SK-N-SH (cell line): ENCODE data around the gene CR1. TPM values are rescaled to one million over a fixed set of nuclear protein-coding genes. Genes with fewer than 3 reads are reported as not detected.
"Not testable (repeated sequence)": the region's sequence is repeated elsewhere in the genome, so short reads cannot be mapped to it uniquely, and the experiment has no call there.

Experiments
- CTCF ChIA-PET: fragments of 300-600, 350-600 bp; formaldehyde crosslinking; extraction: SDS; loops from one replicate; lab custom pipeline; 2021; lab: Yijun Ruan, JAX
- POLR2A ChIA-PET: fragments of 350-600 bp; sonication (Branson Sonifier 250); formaldehyde crosslinking; extraction: SDS; loops from one replicate; lab custom pipeline; 2020; ENCODE audit warnings: antibody characterized with exemption, inconsistent platforms; lab: Yijun Ruan, JAX
- DNase-seq: peaks from one replicate; pipeline ENCODE4 v3.0.0; 2012
- H2AFZ ChIP-seq: fragments of 200-600 bp; sonication (generic); 2 replicates; pipeline ENCODE4 v1.8.1; 2016; ENCODE audit warnings: antibody characterized with exemption, mild to moderate bottlenecking, low read depth
- H3F3A ChIP-seq: fragments of 200-600 bp; sonication (generic); replicated peaks from 2 replicates; pipeline ENCODE3; 2016; ENCODE audit warnings: antibody characterized with exemption, mild to moderate bottlenecking; ENCODE audit not compliant: insufficient read depth
- H3K27ac ChIP-seq, 2 experiments: fragments of 200-500 bp in 1 of 2; fragments of 200-600 bp in 1 of 2; sonication (Bioruptor generic) in 1 of 2; sonication (generic), shearing (Covaris generic) in 1 of 2; 2 replicates each; pipeline versions ENCODE4 v1.5.1 to v1.6.1; 2014 to 2016; ENCODE audit warnings: low read depth in 2 of 2, inconsistent platforms in 1 of 2, low read length in 1 of 2, mild to moderate bottlenecking in 1 of 2, mixed read lengths in 1 of 2
- H3K27me3 ChIP-seq: fragments of 200-600 bp; sonication (generic), shearing (Covaris generic); 2 replicates; pipeline ENCODE4 v1.6.1; 2016; ENCODE audit warnings: mixed run types; ENCODE audit not compliant: insufficient read depth
- H3K36me3 ChIP-seq, 2 experiments: fragments of 200-500 bp in 1 of 2; fragments of 200-600 bp in 1 of 2; sonication (Bioruptor generic) in 1 of 2; sonication (generic) in 1 of 2; replicated peaks in 1 of 2; 2 replicates each; pipeline versions ENCODE3 to v1.5.1; 2014 to 2016; ENCODE audit warnings: low read length in 1 of 2, mild to moderate bottlenecking in 1 of 2; ENCODE audit not compliant: insufficient read depth in 2 of 2, control insufficient read depth in 1 of 2
- H3K4me1 ChIP-seq, 2 experiments: fragments of 200-500 bp in 1 of 2; fragments of 200-600 bp in 1 of 2; sonication (Bioruptor generic) in 1 of 2; sonication (generic), shearing (Covaris generic) in 1 of 2; 2 replicates each; pipeline versions ENCODE4 v1.5.1 to v1.6.1; 2014 to 2016; ENCODE audit warnings: low read depth in 1 of 2, low read length in 1 of 2, mixed run types in 1 of 2; ENCODE audit not compliant: insufficient read depth in 2 of 2, control insufficient read depth in 1 of 2
- H3K4me2 ChIP-seq: fragments of 200-600 bp; sonication (generic), shearing (Covaris generic); 2 replicates; pipeline ENCODE4 v1.6.1; 2017; ENCODE audit warnings: mixed run types
- H3K4me3 ChIP-seq, 2 experiments: fragments of 200-500 bp in 1 of 2; fragments of 200-600 bp in 1 of 2; sonication (Bioruptor generic) in 1 of 2; sonication (generic), shearing (Covaris generic) in 1 of 2; 2 replicates each; pipeline versions ENCODE4 v1.5.1 to v1.8.1; 2014 to 2016; ENCODE audit warnings: low read depth in 2 of 2, inconsistent platforms in 1 of 2, low read length in 1 of 2, mild to moderate bottlenecking in 1 of 2, mixed read lengths in 1 of 2, moderate library complexity in 1 of 2
- H3K79me2 ChIP-seq: fragments of 200-600 bp; sonication (generic); 2 replicates; pipeline ENCODE4 v1.8.1; 2017; ENCODE audit warnings: mild to moderate bottlenecking; ENCODE audit not compliant: insufficient read depth
- H3K9ac ChIP-seq: fragments of 200-600 bp; sonication (generic); 2 replicates; pipeline ENCODE4 v1.6.1; 2017; ENCODE audit warnings: mixed run types
- H3K9me2 ChIP-seq: fragments of 200-600 bp; sonication (generic); 2 replicates; pipeline ENCODE4 v1.6.1; 2017; ENCODE audit warnings: mixed run types
- H3K9me3 ChIP-seq: fragments of 200-600 bp; sonication (generic); 2 replicates; pipeline ENCODE4 v1.6.1; 2017; ENCODE audit warnings: mixed run types, mild to moderate bottlenecking, moderate library complexity
- H4K20me1 ChIP-seq: fragments of 200-600 bp; sonication (generic); 2 replicates; pipeline ENCODE4 v1.6.1; 2017; ENCODE audit warnings: mild to moderate bottlenecking, mixed run types; ENCODE audit not compliant: insufficient read depth
- ELF1 ChIP-seq: IDR thresholded peaks from 2 replicates; pipeline ENCODE4 v1.4.0; 2012
- EP300 ChIP-seq, 2 experiments: IDR thresholded peaks; 2 replicates each; pipeline versions ENCODE4 v1.4.0 to v1.6.1; 2012; ENCODE audit warnings: borderline replicate concordance in 1 of 2, low read depth in 1 of 2, low read length in 1 of 2
- EZH2phosphoT487 ChIP-seq: fragments of 200-600 bp; sonication (generic); IDR thresholded peaks from 2 replicates; pipeline ENCODE4 v1.6.1; 2017; ENCODE audit warnings: low read depth, mixed run types, mild to moderate bottlenecking, antibody characterized with exemption, moderate library complexity, borderline replicate concordance
- FOSL2 ChIP-seq: IDR thresholded peaks from 2 replicates; pipeline ENCODE4 v1.4.0; 2012; ENCODE audit warnings: low read depth, mild to moderate bottlenecking, moderate library complexity, borderline replicate concordance
- FOXJ3 ChIP-seq: sonication (generic); formaldehyde crosslinking; IDR thresholded peaks from 2 replicates; pipeline ENCODE4 v1.5.1; 2020; ENCODE audit warnings: mild to moderate bottlenecking, missing genetic modification reagents
- JUND ChIP-seq: IDR thresholded peaks from 2 replicates; pipeline ENCODE4 v1.4.0; 2012
- MEF2A ChIP-seq: IDR thresholded peaks from 2 replicates; pipeline ENCODE4 v1.4.0; 2012; ENCODE audit warnings: low read depth, borderline replicate concordance
- MXI1 ChIP-seq: IDR thresholded peaks from 2 replicates; pipeline ENCODE4 v1.6.1; 2012; ENCODE audit warnings: mild to moderate bottlenecking, low read depth, low read length, improper control_type of control experiment
- NFIC ChIP-seq: IDR thresholded peaks from 2 replicates; pipeline ENCODE4 v1.4.0; 2012; ENCODE audit warnings: borderline replicate concordance
- RCOR1 ChIP-seq: fragments of 150-350 bp; IDR thresholded peaks from 2 replicates; pipeline ENCODE4 v1.6.1; 2017; ENCODE audit warnings: antibody characterized with exemption, low read length
- RFX5 ChIP-seq: IDR thresholded peaks from 2 replicates; pipeline ENCODE4 v1.6.1; 2012; ENCODE audit warnings: mild to moderate bottlenecking, improper control_type of control experiment, low read length
- RXRA ChIP-seq: IDR thresholded peaks from 2 replicates; pipeline ENCODE4 v1.4.0; 2012; ENCODE audit warnings: low read depth, mild to moderate bottlenecking, borderline replicate concordance
- SIN3A ChIP-seq: IDR thresholded peaks from 2 replicates; pipeline ENCODE4 v1.6.1; 2012; ENCODE audit warnings: low read depth, mild to moderate bottlenecking, low read length, moderate library complexity, borderline replicate concordance
- SMC3 ChIP-seq: IDR thresholded peaks from 2 replicates; pipeline ENCODE4 v1.6.1; 2012; ENCODE audit warnings: low read depth, low read length, improper control_type of control experiment
- YY1 ChIP-seq: IDR thresholded peaks from 2 replicates; pipeline ENCODE4 v1.4.0; 2012; ENCODE audit warnings: low read depth, mild to moderate bottlenecking
- WGBS: methylation state at CpG from one replicate; pipeline ENCODE4 v1.1.6; 2017; ENCODE audit warnings: low lambda C conversion rate; 5-methylcytosine and 5-hydroxymethylcytosine counted together
- polyA plus RNA-seq, 3 experiments: library from polyadenylated mRNA; depleted of rRNA; stranded (reverse); fragments of >200 nt; gene quantifications; 2 replicates each; pipeline ENCODE4 v1.2.3, GENCODE V29; 2012
- TF ChIP-seq, protein P1 (sequence below): IDR thresholded peaks from 2 replicates; pipeline ENCODE4 v1.4.0; 2012; ENCODE audit warnings: low read depth, borderline replicate concordance
- TF ChIP-seq, protein P2 (sequence below): fragments of 150-350 bp; IDR thresholded peaks from 2 replicates; pipeline ENCODE4 v1.6.1; 2016; ENCODE audit warnings: mild to moderate bottlenecking, low read depth, low read length

The CR1 gene
- polyA plus RNA-seq, 1 of the 3 experiments (the other 2 are of a cell fraction), result not detected

DNA sequence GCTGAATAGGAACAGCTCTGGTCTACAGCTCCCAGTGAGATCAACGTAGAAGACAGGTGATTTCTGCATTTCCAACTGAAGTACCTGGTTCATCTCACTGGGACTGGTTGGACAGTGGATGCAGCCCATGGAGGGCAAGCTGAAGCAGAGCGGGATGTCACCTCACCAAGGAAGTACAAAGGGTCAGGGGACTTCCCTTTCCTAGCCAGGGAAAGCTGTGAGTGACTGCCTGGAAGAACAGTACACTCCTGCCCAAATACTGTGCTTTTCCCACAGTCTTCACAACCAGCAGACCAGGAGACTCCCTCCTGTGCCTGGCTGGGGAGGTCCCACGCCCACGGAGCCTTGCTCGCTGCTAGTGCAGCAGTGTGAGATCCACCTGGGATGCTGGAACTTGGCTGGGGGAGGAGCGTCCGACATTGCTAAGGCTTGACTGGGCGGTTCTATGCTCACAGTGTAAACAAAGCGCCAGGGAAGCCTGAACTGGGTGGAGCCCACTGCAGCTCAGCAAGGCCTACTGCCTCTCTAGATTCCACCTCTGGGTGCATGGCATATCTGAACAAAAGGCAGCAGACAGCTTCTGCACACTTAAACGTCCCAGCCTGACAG, 163.7 kb downstream of the CR1 start:
- peaks cover 20% of the 10 kb centered on the region; the same call in 1 of the 2 replicates for H3K27me3 ChIP-seq
- H4K20me1 ChIP-seq, result no peaks in the 10 kb centered on the region
- ChIA-PET CTCF (interaction anchor here (1.6 kb wide), 1 partner anchor 39 kb away, joined by 6 read pairs; no protein-coding TSS in a partner anchor), POLR2A (no interaction called here)
- H3K4me3 ChIP-seq, result no peak overlapping the region
- no peaks in the 10 kb centered on the region for H3K9me3 ChIP-seq
- no peaks in the 10 kb centered on the region for H3K36me3 ChIP-seq
- H3K27ac ChIP-seq, result no peak overlapping the region
- no peaks in the 10 kb centered on the region for H3K79me2 ChIP-seq
- DNase-seq, result no peak
- H3K9ac ChIP-seq, result no peak overlapping the region
- no peaks in the 10 kb centered on the region for H3K9me2 ChIP-seq
- H3F3A ChIP-seq, result no peaks in the 10 kb centered on the region
- no peaks in the 10 kb centered on the region for H3K4me1 ChIP-seq
- WGBS, result 14% methylated on average over 2 of the region's 10 CpGs
- H3K4me2 ChIP-seq, result no peak overlapping the region
- TF ChIP-seq, protein P1, sequence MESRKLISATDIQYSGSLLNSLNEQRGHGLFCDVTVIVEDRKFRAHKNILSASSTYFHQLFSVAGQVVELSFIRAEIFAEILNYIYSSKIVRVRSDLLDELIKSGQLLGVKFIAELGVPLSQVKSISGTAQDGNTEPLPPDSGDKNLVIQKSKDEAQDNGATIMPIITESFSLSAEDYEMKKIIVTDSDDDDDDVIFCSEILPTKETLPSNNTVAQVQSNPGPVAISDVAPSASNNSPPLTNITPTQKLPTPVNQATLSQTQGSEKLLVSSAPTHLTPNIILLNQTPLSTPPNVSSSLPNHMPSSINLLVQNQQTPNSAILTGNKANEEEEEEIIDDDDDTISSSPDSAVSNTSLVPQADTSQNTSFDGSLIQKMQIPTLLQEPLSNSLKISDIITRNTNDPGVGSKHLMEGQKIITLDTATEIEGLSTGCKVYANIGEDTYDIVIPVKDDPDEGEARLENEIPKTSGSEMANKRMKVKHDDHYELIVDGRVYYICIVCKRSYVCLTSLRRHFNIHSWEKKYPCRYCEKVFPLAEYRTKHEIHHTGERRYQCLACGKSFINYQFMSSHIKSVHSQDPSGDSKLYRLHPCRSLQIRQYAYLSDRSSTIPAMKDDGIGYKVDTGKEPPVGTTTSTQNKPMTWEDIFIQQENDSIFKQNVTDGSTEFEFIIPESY, result no peak
- TF ChIP-seq NFIC (no peak), FOSL2 (no peak), SIN3A (no peak), RCOR1 (no peak), RFX5 (no peak), YY1 (no peak), EP300 (IDR thresholded peaks at IDR 0.05; ENCODE audit: borderline replicate concordance in 1 of 2, low read depth in 1 of 2, low read length in 1 of 2) (no peak), JUND (no peak), FOXJ3 (CRISPR knock-in tag) (no peak), ELF1 (no peak), MEF2A (no peak), RXRA (no peak), SMC3 (no peak), EZH2phosphoT487 (no peak), MXI1 (no peak)
- TF ChIP-seq, protein P2, sequence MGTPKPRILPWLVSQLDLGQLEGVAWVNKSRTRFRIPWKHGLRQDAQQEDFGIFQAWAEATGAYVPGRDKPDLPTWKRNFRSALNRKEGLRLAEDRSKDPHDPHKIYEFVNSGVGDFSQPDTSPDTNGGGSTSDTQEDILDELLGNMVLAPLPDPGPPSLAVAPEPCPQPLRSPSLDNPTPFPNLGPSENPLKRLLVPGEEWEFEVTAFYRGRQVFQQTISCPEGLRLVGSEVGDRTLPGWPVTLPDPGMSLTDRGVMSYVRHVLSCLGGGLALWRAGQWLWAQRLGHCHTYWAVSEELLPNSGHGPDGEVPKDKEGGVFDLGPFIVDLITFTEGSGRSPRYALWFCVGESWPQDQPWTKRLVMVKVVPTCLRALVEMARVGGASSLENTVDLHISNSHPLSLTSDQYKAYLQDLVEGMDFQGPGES, result no peak
- TF ChIP-seq, all 33 proteins: peak for 0
- H2AFZ ChIP-seq, result no peak overlapping the region

DNA sequence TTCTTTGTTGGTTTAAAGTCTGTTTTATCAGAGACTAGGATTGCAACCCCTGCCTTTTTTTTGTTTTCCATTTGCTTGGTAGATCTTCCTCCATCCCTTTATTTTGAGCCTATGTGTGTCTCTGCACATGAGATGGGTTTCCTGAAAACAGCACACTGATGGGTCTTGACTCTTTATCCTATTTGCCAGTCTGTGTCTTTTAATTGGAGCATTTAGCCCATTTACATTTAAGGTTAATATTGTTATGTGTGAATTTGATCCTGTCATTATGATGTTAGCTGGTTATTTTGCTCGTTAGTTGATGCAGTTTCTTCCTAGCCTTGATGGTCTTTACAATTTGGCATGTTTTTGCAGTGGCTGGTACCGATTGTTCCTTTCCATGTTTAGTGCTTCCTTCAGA, 165.5 kb downstream of the CR1 start:
- H3K4me1 ChIP-seq, H3K4me2 ChIP-seq, H4K20me1 ChIP-seq, H3K9me2 ChIP-seq, POLR2A ChIA-PET, DNase-seq, CTCF ChIA-PET, H3F3A ChIP-seq, H3K9ac ChIP-seq, H3K79me2 ChIP-seq, H3K4me3 ChIP-seq, H3K27ac ChIP-seq, H3K36me3 ChIP-seq, H3K9me3 ChIP-seq, H2AFZ ChIP-seq: not testable (repeated sequence)
- peaks cover 26% of the 10 kb centered on the region; the same call in 1 of the 2 replicates for H3K27me3 ChIP-seq
- WGBS, result 14% methylated on average over 1 of the region's 2 CpGs
